ENCODE measurements around the gene TASP1. TPM values are rescaled to one million over a fixed set of nuclear protein-coding genes. Genes with fewer than 3 reads are reported as not detected.
A peak's percentile ranks its signal among the peaks of the same experiment; 100 is the strongest.

The TASP1 gene
- total RNA-seq, 1 experiment from 2014 or later = 9.5 TPM

DNA sequence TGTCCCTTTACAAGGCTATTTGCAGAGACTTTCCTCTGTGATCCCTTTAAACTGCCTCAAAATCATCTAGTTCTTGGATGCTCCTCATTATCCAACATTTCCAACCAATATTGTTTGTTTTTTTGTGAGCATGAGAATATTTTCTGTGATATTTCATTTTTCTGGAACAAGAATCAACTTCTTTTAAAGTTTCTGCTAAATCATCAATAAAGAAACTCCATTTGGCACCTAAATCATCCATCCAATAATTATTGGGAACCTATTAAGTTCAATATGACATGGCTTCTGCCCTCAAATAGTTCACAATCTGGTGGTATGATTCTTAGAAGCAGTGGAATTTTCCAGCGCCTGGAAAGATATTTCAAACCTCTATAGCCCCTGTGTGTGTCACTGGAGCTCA is 210.0 kb downstream of the TASP1 start:
- WGBS (ENCODE audit: extremely low coverage, insufficient read length, low lambda C conversion rate) = no CpG with 5 or more reads among the region's 1 CpG
- Histone ChIP-seq H3K9me3 (ENCODE audit: control insufficient read depth, low read depth, low read length) (no peaks in the 10 kb centered on the region), H3K56ac (ENCODE audit: insufficient read length, low read depth, low read length) (no peak overlapping the region), H4K5ac (ENCODE audit: insufficient read length, low read depth, low read length) (no peak overlapping the region), H2BK120ac (ENCODE audit: low read depth, low read length, poor library complexity, severe bottlenecking) (no peak overlapping the region), H4K20me1 (ENCODE audit: control insufficient read depth, insufficient read depth, insufficient read length) (no peaks in the 10 kb centered on the region), H3K27me3 (ENCODE audit: insufficient read depth, low read length) (no peaks in the 10 kb centered on the region), H2AK5ac (ENCODE audit: insufficient read length, low read length) (no peak overlapping the region), H2BK15ac (ENCODE audit: low read depth, low read length) (no peak overlapping the region), H3K9ac (ENCODE audit: extremely low read depth, insufficient read length, low read length) (no peak overlapping the region), H4K8ac (replicated peaks; ENCODE audit: insufficient read length, low read depth, low read length) (no peak overlapping the region), H3K4me2 (ENCODE audit: insufficient read depth, insufficient read length, low read length) (no peak overlapping the region), H3T11ph (ENCODE audit: low read length) (no peak overlapping the region), H3K4me1 (ENCODE audit: insufficient read depth, low read length) (no peaks in the 10 kb centered on the region), H3K79me2 (ENCODE audit: insufficient read depth, low read length) (no peaks in the 10 kb centered on the region), H3K18ac (ENCODE audit: insufficient read length, low read depth, low read length) (no peak overlapping the region), H3K23me2 (ENCODE audit: insufficient read length, low read depth, low read length, poor library complexity, severe bottlenecking) (no peaks in the 10 kb centered on the region), H3K27ac (ENCODE audit: insufficient read length, low read depth, low read length) (no peak overlapping the region), H2BK5ac (ENCODE audit: insufficient read length, low read length) (no peak overlapping the region), H3K14ac (ENCODE audit: insufficient read depth, low read length) (no peak overlapping the region), H2BK20ac (ENCODE audit: low read depth, low read length, poor library complexity, severe bottlenecking) (no peak overlapping the region), H3K79me1 (ENCODE audit: insufficient read depth, low read depth, low read length, poor library complexity, severe bottlenecking) (no peaks in the 10 kb centered on the region), H4K91ac (ENCODE audit: insufficient read length, low read depth, low read length) (no peak overlapping the region), H3K23ac (ENCODE audit: insufficient read length, low read depth, low read length) (no peak overlapping the region), H3K4ac (ENCODE audit: low read depth, low read length) (no peak overlapping the region), H2AFZ (ENCODE audit: low read length) (no peak overlapping the region), H2BK12ac (ENCODE audit: insufficient read length, low read depth, low read length) (no peak overlapping the region)
- H3K36me3 Mint-ChIP-seq (ENCODE audit: insufficient read depth in 1 of 3, low read depth in 3 of 3) = peaks cover 0 to 4% (median 1%) of the 10 kb centered on the region in 3 experiments; a peak in 1 of 7 replicates
- TF ChIP-seq CTCF (conservative IDR thresholded peaks at IDR 0.05) = no peak
- DNase-seq = no peak
- H3K4me3 Mint-ChIP-seq = no peak overlapping the region
- peaks cover 8 to 11% of the 10 kb centered on the region in 2 experiments for H3K4me1 Mint-ChIP-seq
- peak overlapping the region in 1 of 3 experiments; percentile 3; a peak in 2 of 7 replicates for H3K27ac Mint-ChIP-seq
- H3K27me3 Mint-ChIP-seq (ENCODE audit: low read depth) = no peaks in the 10 kb centered on the region; the same call in 1 of the 2 replicates
- no peaks in the 10 kb centered on the region for H3K9me3 Mint-ChIP-seq

All from H9 (cell line).